Left renal pelvis (tissue), 4 donors: ENCODE measurements around the gene XXYLT1. TPM values are rescaled to one million over a fixed set of nuclear protein-coding genes. Genes with fewer than 3 reads are reported as not detected.

ENCODE experiments used
- DNase-seq, 4 donors: peaks; one replicate each; pipeline ENCODE4 v3.0.0-alpha.2; 2013; ENCODE audit warnings: low read depth in 4 of 4, low spot score in 3 of 4
- polyA plus RNA-seq, 4 donors: library from polyadenylated mRNA; unstranded; fragments of 120-200 nt; gene quantifications; one replicate each; pipeline ENCODE4 v1.2.1, GENCODE V29; 2013; ENCODE audit not compliant: insufficient read length in 4 of 4

Gene XXYLT1
- polyA plus RNA-seq, 4 donors: 27.8 to 46.3 (median 30.5) TPM

- DNase-seq: no peak
Observed at GRCh38 chr3:195253923-195254432, 17.0 kb downstream of the XXYLT1 start.

- no peak for DNase-seq
Observed at GRCh38 chr3:195251336-195252065, 19.5 kb downstream of the XXYLT1 start.

GRCh38 chr3:195250473-195251251 is 20.3 kb downstream of the XXYLT1 start:
- DNase-seq: no peak

DNA sequence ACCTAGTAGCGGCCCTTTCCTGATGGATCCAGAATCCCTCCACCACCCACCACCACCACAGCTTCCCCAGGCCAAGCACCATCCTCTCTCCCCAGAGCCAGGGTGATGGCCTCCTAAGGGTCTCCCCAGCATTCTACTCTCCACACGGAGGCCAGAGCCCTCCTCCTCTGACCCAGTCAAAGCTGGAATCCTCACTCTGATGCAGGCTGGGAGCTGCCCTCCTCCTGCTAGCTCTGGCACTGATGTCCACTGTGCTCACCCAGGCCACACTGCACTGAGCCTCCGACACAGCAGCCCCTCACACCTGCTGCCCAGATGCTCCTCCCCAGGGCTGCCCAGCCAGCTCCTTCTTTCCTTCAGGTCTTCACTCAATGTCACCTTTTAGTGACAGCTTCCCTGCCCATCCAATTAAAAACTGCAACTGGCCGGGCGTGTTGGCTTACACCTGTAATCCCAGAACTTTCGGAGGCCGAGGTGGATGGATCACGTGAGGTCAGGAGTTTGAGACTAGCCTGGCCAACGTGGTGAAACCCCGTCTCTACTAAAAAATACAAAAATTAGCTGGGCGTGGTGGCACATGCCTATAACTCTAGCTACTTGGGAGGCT is 21.0 kb downstream of the XXYLT1 start:
- DNase-seq: no peak

- DNase-seq: no peak
Observed at GRCh38 chr3:195249057-195249770, 21.7 kb downstream of the XXYLT1 start.

- no peak for DNase-seq
Observed at GRCh38 chr3:195248281-195248680, 22.7 kb downstream of the XXYLT1 start.

- no peak for DNase-seq
Observed at GRCh38 chr3:195247863-195248189, 23.1 kb downstream of the XXYLT1 start.

- no peak for DNase-seq
Observed at GRCh38 chr3:195247086-195247862, 23.7 kb downstream of the XXYLT1 start.

DNA sequence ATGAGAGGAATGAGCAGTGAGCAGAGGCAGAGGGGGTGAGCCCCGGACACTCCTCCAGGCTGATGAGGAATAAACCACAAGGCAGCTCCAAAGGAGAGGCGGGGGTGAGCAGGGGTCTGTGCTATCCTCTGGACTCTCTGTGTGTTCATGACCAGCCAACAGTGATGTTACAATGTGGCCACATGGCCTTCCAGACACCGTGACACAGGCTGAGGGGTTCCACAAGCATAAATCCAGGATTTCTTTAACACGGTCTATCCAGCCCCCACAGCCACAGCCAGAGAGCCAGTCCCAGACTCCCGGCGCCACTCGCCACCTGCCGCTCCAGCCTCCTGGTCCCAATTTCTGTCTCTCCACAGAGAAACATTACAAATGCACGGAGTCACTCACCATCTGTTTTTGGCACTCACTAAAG is 24.4 kb downstream of the XXYLT1 start:
- DNase-seq: no peak

DNA sequence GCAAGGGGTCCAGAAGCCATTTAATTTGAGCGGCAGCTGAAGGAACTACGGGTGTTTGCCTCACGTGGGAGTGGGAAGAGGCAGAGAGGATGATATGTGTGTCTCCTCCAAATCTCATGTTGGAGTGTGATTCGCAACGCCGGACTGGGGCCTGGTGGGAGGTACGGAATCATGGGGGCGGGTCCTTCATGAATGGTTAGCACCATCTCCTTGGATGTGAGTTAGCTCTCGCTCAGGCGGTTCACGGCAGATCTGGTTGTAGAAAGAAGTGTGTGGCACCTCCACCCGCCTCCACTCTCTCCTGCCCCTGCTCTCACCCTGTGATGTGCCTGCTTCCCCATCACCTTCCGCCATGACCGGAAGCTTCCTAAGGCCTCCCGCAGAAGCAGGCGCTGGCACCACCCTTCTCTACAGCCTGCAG is 25.4 kb downstream of the XXYLT1 start:
- no peak for DNase-seq

DNA sequence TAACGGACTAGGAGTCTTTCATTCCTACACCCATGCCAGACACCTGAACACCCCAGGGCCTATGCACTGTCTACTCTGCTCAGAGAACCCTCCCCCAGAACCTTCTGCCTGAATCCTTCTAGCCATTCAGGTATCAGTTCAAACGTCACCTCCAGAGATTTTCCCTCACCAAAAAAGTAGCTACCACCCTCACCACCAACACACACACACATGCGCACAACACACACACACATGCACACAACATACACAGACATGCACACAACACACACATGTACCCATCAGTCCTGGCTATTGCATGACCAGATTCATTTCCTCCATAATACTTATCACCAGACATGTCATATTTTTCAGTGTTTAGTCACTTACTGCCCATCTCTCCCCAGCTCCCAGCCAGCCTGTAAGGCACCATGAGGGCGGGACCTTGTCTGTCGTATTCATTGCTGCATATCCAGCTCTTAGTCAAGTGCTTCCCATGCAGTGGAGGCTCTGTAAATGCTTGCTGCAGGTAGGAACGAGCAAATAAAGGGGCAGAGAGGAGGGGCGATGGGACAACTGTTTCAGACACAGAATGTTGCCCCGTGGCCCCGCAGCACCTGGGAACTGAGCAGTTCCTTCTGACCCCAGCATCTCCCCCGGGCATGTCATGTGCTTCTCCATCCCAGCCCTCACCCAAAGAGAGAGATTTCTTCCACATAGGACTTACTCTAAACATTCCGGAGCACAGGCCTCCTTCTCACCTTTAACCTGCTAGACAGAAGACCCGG is 29.2 kb downstream of the XXYLT1 start:
- no peak for DNase-seq

GRCh38 chr3:195240939-195241338 is 30.0 kb downstream of the XXYLT1 start:
- DNase-seq: no peak

DNA sequence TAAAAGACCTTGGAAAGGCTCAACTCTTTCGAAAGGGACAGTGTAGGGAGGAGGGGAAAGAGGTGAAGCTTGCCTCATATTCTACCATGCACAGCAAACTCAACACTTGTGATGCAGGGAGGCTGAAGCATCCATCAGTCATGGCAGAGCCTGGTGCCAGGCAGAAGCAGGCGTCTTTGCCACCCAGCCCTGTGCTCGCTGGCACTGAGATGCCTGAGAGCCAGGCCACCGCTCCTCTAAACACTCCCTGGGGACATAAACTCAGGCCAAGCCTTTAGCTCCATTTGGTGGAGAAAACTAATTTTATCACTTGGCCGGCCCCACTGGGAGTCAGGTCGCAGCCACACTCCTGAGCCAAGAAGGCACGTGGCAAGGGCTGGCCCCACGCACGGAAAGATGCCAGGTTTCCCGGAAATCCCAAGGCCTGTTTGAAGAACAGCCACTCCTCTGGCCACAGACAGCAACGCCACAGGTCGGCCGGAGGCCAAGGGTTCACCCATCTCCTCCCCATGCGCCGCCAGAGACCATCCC is 30.7 kb downstream of the XXYLT1 start:
- DNase-seq: no peak

- no peak for DNase-seq
Observed at GRCh38 chr3:195239121-195239520, 31.8 kb downstream of the XXYLT1 start.

- DNase-seq: no peak
Observed at GRCh38 chr3:195238586-195239118, 32.3 kb downstream of the XXYLT1 start.

GRCh38 chr3:195238081-195238571 is 32.8 kb downstream of the XXYLT1 start:
- DNase-seq: no peak

- DNase-seq: no peak
Observed at GRCh38 chr3:195236801-195237570, 34.0 kb downstream of the XXYLT1 start.
